Fibroblast of the aortic adventitia (primary cell): Measurements from ENCODE around the gene SULT1A2. TPM values are rescaled to one million over a fixed set of nuclear protein-coding genes. Genes with fewer than 3 reads are reported as not detected.
"Not testable (repeated sequence)": the region's sequence is repeated elsewhere in the genome, so short reads cannot be mapped to it uniquely, and the experiment has no call there.

Experiments
- DNase-seq: peaks from one replicate; pipeline ENCODE4 v3.0.0-alpha.2; 2010; ENCODE audit warnings: low read depth
- H3K4me3 ChIP-seq: 2 replicates; pipeline ENCODE4 v1.5.1; 2011; ENCODE audit warnings: low read depth, mild to moderate bottlenecking, control low read depth, low read length, moderate library complexity
- total RNA-seq: library from RNA; depleted of rRNA; stranded (reverse); fragments of >200 nt; gene quantifications from 2 replicates; pipeline ENCODE4 v1.2.3, GENCODE V29; 2012; ENCODE audit warnings: low replicate concordance
- TF ChIP-seq, protein P1 (sequence below): IDR thresholded peaks from 2 replicates; pipeline ENCODE4 v1.5.1; 2011; ENCODE audit warnings: mild to moderate bottlenecking, low read length, control low read depth, inconsistent platforms; ENCODE audit not compliant: insufficient read depth

The SULT1A2 gene
- total RNA-seq = 3.3 TPM in 1 of 2 replicates, not detected in the other

DNA sequence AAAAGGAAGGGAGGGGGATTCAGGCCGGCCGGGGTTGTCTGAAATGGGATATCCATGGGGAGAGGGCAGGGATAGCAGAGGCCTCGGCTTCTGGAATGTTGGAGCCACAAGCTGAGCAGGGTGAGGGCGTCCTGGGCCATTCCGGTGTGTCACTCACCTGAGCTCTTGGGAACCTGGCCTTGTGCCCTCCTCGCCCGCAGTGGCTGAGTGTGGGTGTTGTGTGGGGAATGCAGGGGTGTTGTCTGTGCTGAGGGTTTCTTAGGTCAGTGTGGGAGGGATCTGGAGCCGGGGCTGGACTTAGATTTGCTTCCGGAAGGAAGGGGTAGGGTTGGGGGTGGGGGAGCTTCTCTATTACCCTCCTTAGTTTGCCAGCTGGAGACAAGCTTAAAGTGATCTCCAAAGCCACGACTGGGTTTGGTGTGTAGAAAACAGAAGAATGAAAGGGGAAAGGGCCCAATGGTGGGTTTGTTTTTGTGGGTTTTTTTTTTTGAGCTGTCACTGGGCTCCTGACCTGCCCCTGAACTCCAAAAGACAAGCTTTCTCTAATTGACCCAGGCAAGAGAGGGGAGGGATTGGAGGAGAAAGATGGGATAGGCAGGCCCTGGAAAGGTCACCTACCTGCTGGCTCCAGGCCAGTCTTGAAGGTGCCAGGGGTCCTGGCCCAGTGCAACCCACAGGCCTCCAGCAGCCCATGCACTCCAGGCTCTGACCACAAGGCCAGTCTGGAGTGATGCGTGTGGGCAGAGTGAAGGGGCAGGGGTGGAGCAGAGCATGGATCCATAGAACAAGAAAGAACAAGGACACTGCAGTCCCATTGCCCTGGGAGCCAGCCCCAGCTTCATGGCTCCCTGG, at the start of gene SULT1A2:
TSS of gene SULT1A2 (minus strand) at position 211 of the 852 bp plus-strand sequence. CDS start 1,120 bp downstream, outside the sequence.
- TF ChIP-seq, protein P1, sequence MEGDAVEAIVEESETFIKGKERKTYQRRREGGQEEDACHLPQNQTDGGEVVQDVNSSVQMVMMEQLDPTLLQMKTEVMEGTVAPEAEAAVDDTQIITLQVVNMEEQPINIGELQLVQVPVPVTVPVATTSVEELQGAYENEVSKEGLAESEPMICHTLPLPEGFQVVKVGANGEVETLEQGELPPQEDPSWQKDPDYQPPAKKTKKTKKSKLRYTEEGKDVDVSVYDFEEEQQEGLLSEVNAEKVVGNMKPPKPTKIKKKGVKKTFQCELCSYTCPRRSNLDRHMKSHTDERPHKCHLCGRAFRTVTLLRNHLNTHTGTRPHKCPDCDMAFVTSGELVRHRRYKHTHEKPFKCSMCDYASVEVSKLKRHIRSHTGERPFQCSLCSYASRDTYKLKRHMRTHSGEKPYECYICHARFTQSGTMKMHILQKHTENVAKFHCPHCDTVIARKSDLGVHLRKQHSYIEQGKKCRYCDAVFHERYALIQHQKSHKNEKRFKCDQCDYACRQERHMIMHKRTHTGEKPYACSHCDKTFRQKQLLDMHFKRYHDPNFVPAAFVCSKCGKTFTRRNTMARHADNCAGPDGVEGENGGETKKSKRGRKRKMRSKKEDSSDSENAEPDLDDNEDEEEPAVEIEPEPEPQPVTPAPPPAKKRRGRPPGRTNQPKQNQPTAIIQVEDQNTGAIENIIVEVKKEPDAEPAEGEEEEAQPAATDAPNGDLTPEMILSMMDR = no peak
- no peak within 1 kb of the TSS for H3K4me3 ChIP-seq
- DNase-seq = peak; percentile 6

DNA sequence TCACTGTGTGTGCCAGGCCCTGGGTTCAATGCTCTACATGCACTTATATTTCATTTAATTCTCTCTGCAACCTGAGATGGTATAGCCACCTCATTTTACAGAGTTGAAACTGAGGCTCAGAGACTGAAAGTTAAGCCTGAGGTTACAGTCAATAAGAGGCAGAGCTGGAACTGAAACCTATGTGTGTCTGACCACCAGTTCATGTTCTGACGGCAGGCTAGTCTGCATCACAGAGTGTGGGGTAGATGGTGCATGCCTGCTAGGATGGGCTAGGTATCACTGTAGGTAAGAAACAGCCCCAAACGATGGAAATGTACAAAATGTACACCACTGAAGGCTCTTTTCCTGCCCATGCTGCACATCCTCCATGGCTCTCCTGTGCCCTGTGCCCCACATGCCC, 43.1 kb upstream of the SULT1A2 start:
- not testable (repeated sequence) for DNase-seq, H3K4me3 ChIP-seq

DNA sequence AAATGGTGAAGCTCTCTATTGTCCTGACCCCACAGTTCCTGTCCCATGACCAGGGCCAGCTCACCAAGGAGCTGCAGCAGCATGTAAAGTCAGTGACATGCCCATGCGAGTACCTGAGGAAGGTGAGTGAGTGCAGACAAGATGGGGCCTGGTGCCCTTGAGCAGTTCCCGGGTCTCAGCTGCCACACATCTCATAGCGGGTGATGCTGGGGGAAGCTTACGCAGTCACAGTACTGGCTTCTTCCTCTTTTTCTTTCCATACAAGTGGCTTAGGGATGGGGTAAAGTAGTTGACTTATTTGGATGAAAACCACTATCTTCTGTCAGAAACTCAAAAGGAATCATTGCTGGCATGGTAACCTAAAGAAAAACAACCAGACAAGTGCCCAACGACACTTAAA, 41.5 kb upstream of the SULT1A2 start:
- H3K4me3 ChIP-seq, DNase-seq: not testable (repeated sequence)

DNA sequence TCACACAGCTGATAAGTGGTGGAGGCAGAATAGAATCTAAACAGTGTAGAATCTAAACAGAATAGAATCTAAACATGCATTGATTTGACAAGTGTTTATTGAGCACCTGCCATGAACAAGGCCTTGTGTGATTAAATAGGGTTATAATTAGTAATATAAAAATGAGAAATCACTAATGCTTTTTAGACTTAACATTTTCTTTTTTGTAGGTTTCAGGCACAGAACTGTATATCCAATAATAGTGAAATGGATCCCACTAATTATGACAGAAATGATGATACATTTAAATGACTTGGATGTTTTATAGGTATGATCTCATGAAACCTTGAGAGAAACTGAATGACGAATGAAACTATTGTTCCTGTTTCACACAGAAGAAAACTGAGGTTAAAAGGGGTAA, 40.9 kb upstream of the SULT1A2 start, which contains the start of gene NPIPB8:
TSS of gene NPIPB8 (plus strand) at position 301 of the 400 bp plus-strand sequence. CDS start 296 bp downstream, outside the sequence.
- not testable (repeated sequence) for DNase-seq, H3K4me3 ChIP-seq

DNA sequence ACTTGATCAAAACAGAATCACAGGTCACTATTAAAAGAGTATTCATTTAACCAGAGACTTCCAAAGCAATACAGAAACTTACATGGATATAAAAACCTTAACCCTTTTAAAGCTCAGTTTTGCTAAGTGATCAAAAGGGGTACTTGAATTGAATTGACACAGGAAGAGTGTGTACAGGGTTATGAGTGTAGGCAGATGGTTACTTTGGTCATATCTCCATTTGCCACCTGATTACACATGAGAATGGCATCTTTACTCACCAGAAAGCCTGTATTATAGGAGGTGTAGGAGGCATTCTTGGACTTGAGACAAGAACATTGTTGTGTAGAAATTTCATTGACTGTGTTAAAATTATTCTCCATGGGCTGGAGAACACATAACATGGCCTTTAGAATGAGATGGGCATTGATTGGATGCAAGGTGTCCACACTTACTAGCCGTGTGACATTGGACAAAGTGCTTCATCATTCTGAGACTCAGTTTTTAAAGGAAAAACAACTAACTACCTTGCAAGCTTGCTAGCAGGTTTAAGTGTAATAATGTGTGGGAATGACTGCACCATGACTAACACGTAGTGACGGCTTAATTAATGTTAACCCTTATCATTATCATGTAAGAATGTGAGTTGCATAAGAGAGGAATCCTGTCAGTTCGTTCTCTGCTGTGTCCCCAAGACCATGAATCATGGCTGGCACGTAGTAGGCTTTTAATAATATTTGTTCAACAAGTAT, 39.4 kb upstream of the SULT1A2 start:
- not testable (repeated sequence) for H3K4me3 ChIP-seq
- DNase-seq = peak; percentile 82

DNA sequence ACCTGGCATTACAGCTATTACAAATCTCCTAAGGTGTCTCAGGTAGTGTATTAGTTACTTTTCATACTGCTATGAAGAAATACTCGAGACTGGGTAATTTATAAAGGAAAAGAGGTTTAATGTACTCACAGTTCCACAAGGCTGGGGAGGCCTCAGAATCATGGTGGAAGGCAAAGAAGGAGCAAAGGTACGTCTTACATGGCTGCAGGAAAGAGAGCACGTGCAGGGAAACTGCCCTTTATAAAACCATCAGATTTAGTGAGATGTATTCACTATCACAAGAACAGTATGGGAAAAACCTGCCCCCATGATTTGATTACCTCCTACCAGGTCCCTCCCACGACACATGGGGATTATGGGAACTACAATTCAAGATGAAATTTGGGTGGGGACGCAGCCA, 34.1 kb upstream of the SULT1A2 start:
- H3K4me3 ChIP-seq, DNase-seq: not testable (repeated sequence)

DNA sequence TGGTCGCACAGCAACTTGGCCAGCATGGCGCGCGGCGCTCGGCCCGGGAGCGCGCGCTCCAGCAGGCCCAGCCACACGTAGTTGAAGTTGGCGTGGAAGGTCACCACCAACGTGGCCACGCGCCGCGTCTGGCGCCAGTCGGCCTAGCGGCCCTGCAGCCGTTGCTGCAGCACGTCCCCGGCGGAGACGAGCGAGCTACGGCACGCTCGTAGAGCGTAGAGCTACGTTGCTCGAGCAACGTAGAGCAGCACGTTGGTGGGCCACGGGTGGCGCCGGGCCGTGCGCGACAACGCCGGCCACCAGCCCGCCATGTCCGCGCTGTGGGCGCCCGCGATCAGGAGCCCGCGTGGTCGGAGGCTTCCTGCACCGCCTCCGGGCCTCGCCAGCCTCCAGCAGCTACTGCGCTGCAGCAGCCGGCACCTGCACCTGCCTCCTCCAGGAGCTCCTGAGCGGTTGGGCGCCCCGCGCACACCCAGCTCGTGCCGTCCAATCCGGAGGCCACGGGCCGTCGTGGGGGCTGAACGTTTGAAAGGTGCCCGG, 26.4 kb upstream of the SULT1A2 start:
- peak; percentile 11 for DNase-seq
- TF ChIP-seq, protein P1 = no peak

DNA sequence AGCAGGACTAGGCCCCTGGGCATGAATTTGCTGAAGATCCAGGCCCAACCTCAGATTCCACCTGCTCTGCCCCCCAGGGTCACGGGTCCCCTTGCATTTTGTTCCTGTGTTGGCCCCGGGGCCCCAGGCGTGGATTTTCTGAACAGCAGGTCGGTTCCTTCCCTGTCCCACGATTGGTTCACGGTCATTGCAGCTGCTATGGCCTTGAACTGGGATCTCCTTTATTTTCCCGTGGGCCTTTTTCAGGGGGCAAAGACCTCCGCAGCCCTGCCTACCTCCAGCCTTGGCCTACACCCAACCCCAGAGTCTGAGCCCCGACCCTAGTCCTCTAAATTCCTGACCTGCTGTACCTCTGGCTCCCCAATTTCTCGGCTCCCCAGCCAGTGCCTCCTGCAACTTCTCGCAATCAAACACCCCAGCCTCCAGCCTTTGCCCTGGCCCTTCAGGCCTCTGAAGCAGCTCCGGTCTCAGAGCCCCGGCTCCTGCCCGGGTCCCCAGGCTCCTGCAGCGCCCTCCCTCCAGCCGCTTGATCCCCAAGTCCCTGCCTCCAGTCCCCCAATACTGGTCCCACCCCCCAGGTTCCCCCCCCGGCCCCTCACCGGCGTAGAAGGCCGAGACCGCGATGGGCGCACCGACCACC, 25.8 kb upstream of the SULT1A2 start:
- H3K4me3 ChIP-seq, DNase-seq: not testable (repeated sequence)

More for the DNA sequence above, 26.4 kb upstream of the SULT1A2 start:
- peak overlapping the region; percentile 5 for H3K4me3 ChIP-seq

DNA sequence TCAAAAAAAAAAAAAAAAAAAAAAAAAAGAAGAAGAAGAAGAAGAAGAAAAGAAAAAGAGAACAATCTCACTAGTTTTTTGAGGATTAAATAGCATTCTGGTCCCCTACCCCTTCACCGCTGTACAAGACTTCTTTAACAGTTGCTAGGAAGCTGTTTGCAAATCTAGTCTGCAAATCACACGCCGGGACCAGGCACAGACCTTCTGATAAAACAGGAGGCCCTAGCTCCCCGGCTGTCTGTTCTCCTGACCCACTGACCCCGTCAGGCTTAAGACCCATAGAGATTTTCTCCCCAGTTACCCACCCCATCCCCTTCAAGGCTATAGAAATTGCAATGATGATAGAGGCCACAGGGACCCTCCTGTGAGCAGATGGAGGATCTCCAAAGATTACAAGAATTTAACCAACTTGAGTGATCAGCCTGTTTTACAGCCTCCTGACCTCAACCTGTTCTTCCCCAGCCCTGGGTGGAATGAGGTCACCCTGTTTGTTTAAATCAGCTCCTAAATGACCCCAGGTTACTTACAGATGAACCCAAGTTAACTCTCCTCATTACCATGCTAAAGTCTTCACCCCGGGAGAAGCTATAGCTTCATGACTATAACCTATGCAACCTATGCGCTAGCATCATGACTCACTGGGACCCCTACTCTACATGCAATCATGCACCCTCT, 24.8 kb upstream of the SULT1A2 start:
- TF ChIP-seq, protein P1 = no peak
- H3K4me3 ChIP-seq = no peak overlapping the region
- DNase-seq = no peak

DNA sequence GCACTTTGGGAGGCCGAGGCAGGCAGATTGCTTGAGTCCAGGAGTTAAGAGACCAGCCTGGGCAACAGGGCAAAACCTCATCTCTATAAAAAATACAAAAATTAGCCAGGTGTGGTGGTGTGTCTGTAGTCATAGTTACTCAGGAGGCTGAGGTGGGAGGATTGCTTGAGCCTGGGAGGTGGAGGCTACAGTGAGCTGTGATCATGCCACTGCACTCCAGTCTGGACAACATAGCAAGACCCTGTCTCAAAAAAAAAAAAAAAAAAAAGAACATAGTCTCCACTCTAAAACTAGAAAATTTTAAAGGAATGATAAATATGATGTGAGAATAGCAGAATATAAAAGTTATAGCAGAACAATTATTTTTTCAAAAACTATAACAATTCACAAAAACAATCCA, 23.5 kb upstream of the SULT1A2 start:
- not testable (repeated sequence) for H3K4me3 ChIP-seq, DNase-seq
